A549 (cell line): ENCODE measurements around the gene WBP2. TPM values are rescaled to one million over a fixed set of nuclear protein-coding genes. Genes with fewer than 3 reads are reported as not detected.

Source experiments
- ATAC-seq, 2 experiments: fragments of 200-7000 bp in 1 of 2; fragments of >200 bp in 1 of 2; cut with Nextera tagmentation in 1 of 2; cut with Tn5 transposase in 1 of 2; 3 replicates each; pipeline versions ENCODE4 v1.8.0 to v1.9.1; 2018 to 2020; ENCODE audit warnings: mild to moderate bottlenecking in 1 of 2, moderate library complexity in 1 of 2
- CTCF ChIA-PET: fragments of 300-600 bp; sonication (Branson Sonifier 250); formaldehyde crosslinking; extraction: SDS; loops from one replicate; lab custom pipeline; 2021; ENCODE audit warnings: antibody characterized with exemption, inconsistent platforms; lab: Yijun Ruan, JAX
- POLR2A ChIA-PET: fragments of 350-600 bp; formaldehyde crosslinking; extraction: SDS; loops from one replicate; lab custom pipeline; 2021; ENCODE audit warnings: antibody characterized with exemption, inconsistent platforms; lab: Yijun Ruan, JAX
- DNase-seq, 2 experiments: peaks; one replicate each; pipeline versions ENCODE4 v3.0.0 to v3.0.0-alpha.2; 2011 to 2016; ENCODE audit warnings: low read depth in 1 of 2, low spot score in 1 of 2
- FAIRE-seq: peaks from 2 replicates; lab custom pipeline; 2011; peaks lifted over from hg19 to GRCh38; lab: Jason Lieb, UNC
- H3K27ac ChIP-seq, 2 experiments: fragments of >200 bp; sonication (Bioruptor Twin); formaldehyde crosslinking; 3 replicates each; pipeline ENCODE4 v1.5.1; 2016 to 2017
- H3K4me1 ChIP-seq: fragments of >200 bp; sonication (Bioruptor Twin); formaldehyde crosslinking; 3 replicates; pipeline ENCODE4 v1.6.1; 2016
- H3K4me2 ChIP-seq: fragments of >200 bp; sonication (Bioruptor Twin); formaldehyde crosslinking; 3 replicates; pipeline ENCODE4 v1.6.1; 2016
- H3K4me3 ChIP-seq: fragments of >200 bp; sonication (Bioruptor Twin); formaldehyde crosslinking; 3 replicates; pipeline ENCODE4 v1.5.1; 2016
- H3K9me3 ChIP-seq: fragments of >200 bp; sonication (Bioruptor Twin); formaldehyde crosslinking; 3 replicates; pipeline ENCODE4 v1.6.1; 2016
- BHLHE40 ChIP-seq: IDR thresholded peaks from 2 replicates; pipeline ENCODE4 v1.6.1; 2012; ENCODE audit warnings: low read depth, low read length, inconsistent platforms
- CHD4 ChIP-seq: fragments of 200-600 bp; sonication (generic); IDR thresholded peaks from 2 replicates; pipeline ENCODE4 v1.6.1; 2016; ENCODE audit warnings: antibody characterized with exemption, mild to moderate bottlenecking, borderline replicate concordance
- EHF ChIP-seq: fragments of 250-450 bp; sonication (Bioruptor Pico); IDR thresholded peaks from 2 replicates; pipeline ENCODE4 v1.5.0; 2020; ENCODE audit warnings: mild to moderate bottlenecking
- EHMT2 ChIP-seq: fragments of 200-600 bp; sonication (generic); IDR thresholded peaks from 2 replicates; pipeline ENCODE4 v1.6.1; 2016; ENCODE audit warnings: antibody characterized with exemption, low read depth, mild to moderate bottlenecking, moderate library complexity
- ESRRA ChIP-seq: fragments of 150-350 bp; IDR thresholded peaks from 2 replicates; pipeline ENCODE4 v1.6.1; 2014; ENCODE audit warnings: mild to moderate bottlenecking, low read length, borderline replicate concordance
- FOSL2 ChIP-seq, 2 experiments: fragments of 450-650 bp in 1 of 2; fragments of >200 bp in 1 of 2; sonication (Bioruptor Twin) in 1 of 2; formaldehyde crosslinking; IDR thresholded peaks; 2 replicates each; pipeline versions ENCODE4 v1.5.0 to v1.6.1; 2016 to 2020; ENCODE audit warnings: mild to moderate bottlenecking in 1 of 2, moderate library complexity in 1 of 2
- GATA3 ChIP-seq: IDR thresholded peaks from 2 replicates; pipeline ENCODE4 v1.6.1; 2012; ENCODE audit warnings: borderline replicate concordance
- HEYL ChIP-seq: fragments of 250-450 bp; sonication (Bioruptor Pico); IDR thresholded peaks from 2 replicates; pipeline ENCODE4 v1.8.0; 2021; ENCODE audit warnings: mild to moderate bottlenecking, moderate library complexity
- HOXA7 ChIP-seq: fragments of 250-450 bp; sonication (Bioruptor Pico); IDR thresholded peaks from 2 replicates; pipeline ENCODE4 v1.5.0; 2020; ENCODE audit warnings: mild to moderate bottlenecking, moderate library complexity
- HOXB13 ChIP-seq: fragments of 250-450 bp; sonication (Bioruptor Pico); IDR thresholded peaks from 2 replicates; pipeline ENCODE4 v1.5.0; 2020; ENCODE audit warnings: low read depth, mild to moderate bottlenecking, moderate library complexity
- JUN ChIP-seq, 2 experiments: fragments of >200 bp; sonication (Bioruptor Twin); formaldehyde crosslinking; IDR thresholded peaks; 2 replicates in 1 of 2; 3 replicates in 1 of 2; pipeline ENCODE4 v1.6.1; 2016 to 2017
- KDM1A ChIP-seq: fragments of 200-600 bp; sonication (generic); IDR thresholded peaks from 2 replicates; pipeline ENCODE4 v1.6.1; 2016; ENCODE audit warnings: low read depth, mild to moderate bottlenecking
- KDM5A ChIP-seq: fragments of 200-600 bp; sonication (generic); IDR thresholded peaks from 2 replicates; pipeline ENCODE4 v1.6.1; 2016; ENCODE audit warnings: antibody characterized with exemption, mild to moderate bottlenecking
- MAZ ChIP-seq: fragments of 150-350 bp; IDR thresholded peaks from 2 replicates; pipeline ENCODE4 v1.6.1; 2014; ENCODE audit warnings: antibody characterized with exemption, low read depth, low read length, borderline replicate concordance
- MYC ChIP-seq: IDR thresholded peaks from 2 replicates; pipeline ENCODE4 v1.6.1; 2012; ENCODE audit warnings: mild to moderate bottlenecking, inconsistent platforms, low read length, improper control_type of control experiment, borderline replicate concordance
- NPAS2 ChIP-seq: fragments of 250-450 bp; sonication (Bioruptor Pico); IDR thresholded peaks from 2 replicates; pipeline ENCODE4 v1.8.0; 2022; ENCODE audit warnings: mild to moderate bottlenecking, moderate library complexity, borderline replicate concordance
- PHF8 ChIP-seq: fragments of 200-600 bp; sonication (generic); IDR thresholded peaks from 2 replicates; pipeline ENCODE4 v1.6.1; 2016; ENCODE audit warnings: low read depth, mild to moderate bottlenecking, antibody characterized with exemption, moderate library complexity, borderline replicate concordance
- POLR2AphosphoS2 ChIP-seq: conservative IDR thresholded peaks from 2 replicates; pipeline ENCODE4 v1.6.1; 2012; ENCODE audit warnings: low read length, improper control_type of control experiment, inconsistent platforms
- RNF2 ChIP-seq: fragments of 200-600 bp; sonication (generic); IDR thresholded peaks from 2 replicates; pipeline ENCODE4 v1.6.1; 2016; ENCODE audit warnings: low read depth, mild to moderate bottlenecking, antibody characterized with exemption, moderate library complexity, borderline replicate concordance
- SREBF2 ChIP-seq: fragments of 450-650 bp; IDR thresholded peaks from 2 replicates; pipeline ENCODE4 v1.6.1; 2014; ENCODE audit warnings: mild to moderate bottlenecking, moderate library complexity
- ZC3H11A ChIP-seq: fragments of 450-650 bp; IDR thresholded peaks from 2 replicates; pipeline ENCODE4 v1.6.1; 2014; ENCODE audit warnings: antibody characterized with exemption, mild to moderate bottlenecking
- ZFP36 ChIP-seq: fragments of 450-650 bp; IDR thresholded peaks from 2 replicates; pipeline ENCODE4 v1.6.1; 2014; ENCODE audit warnings: borderline replicate concordance; ENCODE audit not compliant: partially characterized antibody
- ZNF302 ChIP-seq: fragments of 250-450 bp; sonication (Bioruptor Pico); IDR thresholded peaks from 2 replicates; pipeline ENCODE4 v1.9.0; 2021; ENCODE audit warnings: inconsistent platforms, mild to moderate bottlenecking, moderate library complexity
- WGBS: methylation state at CpG from one replicate; pipeline ENCODE4 v1.1.6; 2017; ENCODE audit errors: missing lambda C conversion rate; 5-methylcytosine and 5-hydroxymethylcytosine counted together
- polyA plus RNA-seq, 4 experiments: library from polyadenylated mRNA; depleted of rRNA in 3 of 4; stranded (reverse); fragments of >200 nt; fragmentation: RNase III in 1 of 4; extraction: RNeasy Plus Mini Kit Qiagen cat#74134 plus additional on column Dnase treatment in 1 of 4; gene quantifications; 2 replicates in 3 of 4; 3 replicates in 1 of 4; pipeline ENCODE4 v1.2.3, GENCODE V29; 2011 to 2017
- TF ChIP-seq, protein P1 (sequence below): fragments of 450-650 bp; IDR thresholded peaks from 2 replicates; pipeline ENCODE4 v1.6.1; 2014; ENCODE audit warnings: antibody characterized with exemption
- TF ChIP-seq, protein P2 (sequence below): fragments of 250-450 bp; sonication (Bioruptor Pico); IDR thresholded peaks from 2 replicates; pipeline ENCODE4 v1.5.0; 2020; ENCODE audit warnings: low read depth, mild to moderate bottlenecking, moderate library complexity
- TF ChIP-seq, protein P3 (sequence below): fragments of >200 bp; sonication (Bioruptor Twin); formaldehyde crosslinking; IDR thresholded peaks from 2 replicates; pipeline ENCODE4 v1.6.1; 2016

Gene WBP2
- polyA plus RNA-seq, 2 of the 4 experiments (the other 2 are of a cell fraction) = 39.7 to 131 TPM

DNA sequence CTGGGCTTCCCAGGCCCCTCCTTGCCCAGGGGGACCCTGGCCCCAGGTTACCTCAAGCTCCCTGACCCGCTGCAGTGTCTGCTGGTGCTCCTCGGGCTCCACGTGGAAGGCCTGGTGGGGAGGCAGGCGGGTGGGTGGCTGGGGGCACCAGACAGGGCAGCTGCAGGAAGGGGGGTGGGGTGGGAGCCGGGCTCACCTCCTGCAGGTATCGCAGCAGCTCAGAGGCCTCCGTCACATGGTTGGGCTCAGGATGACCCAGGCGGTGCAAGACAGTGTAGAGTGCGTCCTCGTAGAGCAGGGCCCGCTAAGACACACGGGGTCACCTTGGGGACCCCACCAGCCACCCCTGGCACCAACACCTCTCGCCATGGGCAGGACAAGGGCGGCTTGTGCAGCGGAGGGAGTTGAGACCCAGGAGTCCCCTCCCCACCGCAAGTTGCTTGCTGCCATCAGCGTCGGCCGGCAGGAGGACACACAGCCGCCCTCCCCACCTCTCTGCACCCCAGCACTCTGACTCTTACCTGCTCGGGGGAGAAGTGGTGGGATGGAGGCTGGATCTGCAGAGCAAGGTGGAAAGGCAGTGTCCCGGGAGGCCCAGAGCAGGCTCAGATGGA lies 12.1 kb downstream of the WBP2 start:
- no peak overlapping the region for H3K4me2 ChIP-seq
- ChIA-PET POLR2A (interaction anchor here (1.0 kb wide), 1 partner anchor 63 kb away, joined by 5 read pairs; no protein-coding TSS in a partner anchor), CTCF (interaction anchor here (6.2 to 37.0 kb wide), 2 partner anchors 13 to 16 kb away, joined by 64 to 691 read pairs; partner anchors contain the start of gene WBP2)

DNA sequence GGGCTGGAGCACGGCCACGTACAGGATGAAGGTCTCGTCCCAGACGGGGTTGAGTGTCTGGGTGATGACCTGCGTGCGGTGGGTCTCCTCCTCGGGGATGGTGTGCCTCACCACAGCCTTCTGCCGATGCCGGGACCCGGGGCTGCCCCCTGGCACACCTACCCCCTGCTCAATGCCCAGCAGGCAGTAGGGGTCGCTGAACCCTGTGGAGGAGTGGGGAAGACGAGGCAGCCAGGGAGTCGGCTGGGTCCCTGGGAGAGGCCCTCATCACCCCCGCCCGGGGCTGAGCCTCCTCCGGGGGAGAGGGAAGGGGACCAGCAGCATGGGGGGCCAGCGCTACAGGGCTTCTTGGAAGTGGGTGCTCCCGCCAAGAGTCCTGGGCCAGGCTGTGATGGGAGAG lies 12.7 kb downstream of the WBP2 start:
- Histone ChIP-seq H3K27ac (peak overlapping the region in 1 of 2 experiments; percentile 89; a peak in 1 of 6 replicates), H3K4me2 (no peak overlapping the region), H3K4me1 (peaks cover 37% of the 10 kb centered on the region), H3K9me3 (no peaks in the 10 kb centered on the region), H3K4me3 (no peak overlapping the region)
- CTCF ChIA-PET = interaction anchor here (6.2 to 37.0 kb wide), 2 partner anchors 14 to 15 kb away, joined by 64 to 691 read pairs; partner anchors contain the start of gene WBP2
- no peak for DNase-seq
- TF ChIP-seq HOXA7 (CRISPR knock-in tag) (no peak), SREBF2 (no peak), POLR2AphosphoS2 (no peak), FOSL2 (IDR thresholded peaks at IDR 0.05) (no peak), FOSL2 (CRISPR knock-in tag; IDR thresholded peaks at IDR 0.05) (no peak), RNF2 (no peak), EHF (CRISPR knock-in tag) (no peak), PHF8 (no peak), ZNF302 (no peak), NPAS2 (CRISPR knock-in tag) (no peak), MYC (no peak), ZFP36 (no peak), EHMT2 (no peak), GATA3 (no peak), JUN (IDR thresholded peaks at IDR 0.05) (no peak), KDM5A (no peak)
- TF ChIP-seq, protein P1, sequence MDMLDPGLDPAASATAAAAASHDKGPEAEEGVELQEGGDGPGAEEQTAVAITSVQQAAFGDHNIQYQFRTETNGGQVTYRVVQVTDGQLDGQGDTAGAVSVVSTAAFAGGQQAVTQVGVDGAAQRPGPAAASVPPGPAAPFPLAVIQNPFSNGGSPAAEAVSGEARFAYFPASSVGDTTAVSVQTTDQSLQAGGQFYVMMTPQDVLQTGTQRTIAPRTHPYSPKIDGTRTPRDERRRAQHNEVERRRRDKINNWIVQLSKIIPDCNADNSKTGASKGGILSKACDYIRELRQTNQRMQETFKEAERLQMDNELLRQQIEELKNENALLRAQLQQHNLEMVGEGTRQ = no peak
- TF ChIP-seq, protein P2, sequence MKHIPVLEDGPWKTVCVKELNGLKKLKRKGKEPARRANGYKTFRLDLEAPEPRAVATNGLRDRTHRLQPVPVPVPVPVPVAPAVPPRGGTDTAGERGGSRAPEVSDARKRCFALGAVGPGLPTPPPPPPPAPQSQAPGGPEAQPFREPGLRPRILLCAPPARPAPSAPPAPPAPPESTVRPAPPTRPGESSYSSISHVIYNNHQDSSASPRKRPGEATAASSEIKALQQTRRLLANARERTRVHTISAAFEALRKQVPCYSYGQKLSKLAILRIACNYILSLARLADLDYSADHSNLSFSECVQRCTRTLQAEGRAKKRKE (CRISPR knock-in tag) = no peak
- WGBS = 84% methylated on average over 17 of the region's 18 CpGs
- ATAC-seq = no peak
- FAIRE-seq = no peak
- POLR2A ChIA-PET = no interaction called here

More for the DNA sequence above, 12.1 kb downstream of the WBP2 start:
- Histone ChIP-seq H3K4me3 (no peak overlapping the region), H3K4me1 (peaks cover 40% of the 10 kb centered on the region), H3K27ac (peak overlapping the region; percentile 79 to 89; a peak in 3 of 6 replicates), H3K9me3 (no peaks in the 10 kb centered on the region)
- FAIRE-seq (no peak), DNase-seq (no peak), ATAC-seq (no peak)
- 88% methylated on average over 18 of the region's 22 CpGs for WGBS
- TF ChIP-seq, protein P3, sequence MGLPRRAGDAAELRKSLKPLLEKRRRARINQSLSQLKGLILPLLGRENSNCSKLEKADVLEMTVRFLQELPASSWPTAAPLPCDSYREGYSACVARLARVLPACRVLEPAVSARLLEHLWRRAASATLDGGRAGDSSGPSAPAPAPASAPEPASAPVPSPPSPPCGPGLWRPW = no peak
- TF ChIP-seq ESRRA (no peak), ZNF302 (no peak), HEYL (no peak), MAZ (no peak), EHMT2 (no peak), PHF8 (no peak), HOXB13 (CRISPR knock-in tag) (no peak), CHD4 (no peak), ZC3H11A (no peak), JUN (IDR thresholded peaks at IDR 0.05) (no peak), KDM1A (no peak), BHLHE40 (no peak), RNF2 (no peak)
